Psoas muscle (tissue), 8 donors: ENCODE measurements around the gene NQO1. TPM values are rescaled to one million over a fixed set of nuclear protein-coding genes. Genes with fewer than 3 reads are reported as not detected.
"Not testable (repeated sequence)": the region's sequence is repeated elsewhere in the genome, so short reads cannot be mapped to it uniquely, and the experiment has no call there.

Source experiments
- ATAC-seq, 4 donors: fragments of 200-7000 bp; cut with Tn5 transposase; one replicate each; pipeline ENCODE4 v1.9.1; 2020; ENCODE audit warnings: moderate library complexity in 3 of 4, mild to moderate bottlenecking in 2 of 4
- DNase-seq, 2 donors: peaks; one replicate each; pipeline ENCODE4 v3.0.0-alpha.2; 2020
- H3K27ac ChIP-seq: fragments of 200-600 bp; one replicate; pipeline ENCODE4 v1.8.0; 2022
- H3K27me3 ChIP-seq, 3 donors: fragments of 200-600 bp in 1 of 3; one replicate each; pipeline versions ENCODE4 v1.6.1 to v1.8.0; 2013 to 2022; ENCODE audit warnings: low read length in 2 of 3, mild to moderate bottlenecking in 2 of 3, moderate library complexity in 1 of 3; ENCODE audit not compliant: insufficient read depth in 3 of 3
- H3K36me3 ChIP-seq, 2 donors: fragments of 200-600 bp in 1 of 2; one replicate each; pipeline versions ENCODE4 v1.6.1 to v1.8.0; 2013 to 2022; ENCODE audit warnings: low read depth in 1 of 2, mild to moderate bottlenecking in 1 of 2, moderate library complexity in 1 of 2; ENCODE audit not compliant: insufficient read depth in 1 of 2
- H3K4me1 ChIP-seq: fragments of 200-600 bp; one replicate; pipeline ENCODE4 v1.8.0; 2022
- H3K4me3 ChIP-seq: fragments of 200-600 bp; one replicate; pipeline ENCODE4 v1.8.0; 2022; ENCODE audit warnings: mild to moderate bottlenecking
- H3K9me3 ChIP-seq: fragments of 200-600 bp; one replicate; pipeline ENCODE4 v1.8.0; 2022
- WGBS, 3 donors: extraction: QIAGEN DNeasy Blood & Tissue Kit; methylation state at CpG; one replicate each; pipeline versions ENCODE4 v1.1.6 to v1.1.7; 2013; 5-methylcytosine and 5-hydroxymethylcytosine counted together
- intact Hi-C, 2 donors: fragments of 100-400 bp; cut with DNase I; formaldehyde crosslinking; loops; one replicate each; pipeline versions ENCODE4 v1.11.0 to v1.14.2; 2022
- polyA plus RNA-seq, 3 donors: library from polyadenylated mRNA; stranded (reverse); fragments of 200-250 nt; gene quantifications; one replicate each; pipeline ENCODE4 v1.2.3, GENCODE V29; 2013
- total RNA-seq, 4 donors: library from RNA; stranded (reverse); fragmentation: NEBNext Ultra II Directional in 2 of 4; extraction: Animal tissue kit (Norgen Biotek cat#: 25700) in 2 of 4; gene quantifications; one replicate each; pipeline versions ENCODE4 v1.2.1 to v1.2.4, GENCODE V29; 2021 to 2023
- TF ChIP-seq, protein P1 (sequence below): fragments of 200-600 bp; IDR thresholded peaks from one replicate; pipeline ENCODE4 v1.8.0; 2022; ENCODE audit warnings: antibody characterized with exemption
- donor health status: healthy with polysubstance abuse.
- donor health status: DM: no; HTN: no; CAD: no; lungs with moderate emphysema.
- donor health status: Bipolar disorder and iron deficiency.
- donor health status: healthy.
- donor health status: DM: yes; HTN: yes; CAD: no.
- donor health status: DM: no; HTN: no; CAD: no.
- donor health status: DM: no; HTN: no; CAD: no.
- donor health status: DM: yes; HTN: yes; CAD: no.

Gene NQO1
- total and polyA plus RNA-seq, 7 donors, result 12.1 to 186 (median 47.1) TPM

DNA sequence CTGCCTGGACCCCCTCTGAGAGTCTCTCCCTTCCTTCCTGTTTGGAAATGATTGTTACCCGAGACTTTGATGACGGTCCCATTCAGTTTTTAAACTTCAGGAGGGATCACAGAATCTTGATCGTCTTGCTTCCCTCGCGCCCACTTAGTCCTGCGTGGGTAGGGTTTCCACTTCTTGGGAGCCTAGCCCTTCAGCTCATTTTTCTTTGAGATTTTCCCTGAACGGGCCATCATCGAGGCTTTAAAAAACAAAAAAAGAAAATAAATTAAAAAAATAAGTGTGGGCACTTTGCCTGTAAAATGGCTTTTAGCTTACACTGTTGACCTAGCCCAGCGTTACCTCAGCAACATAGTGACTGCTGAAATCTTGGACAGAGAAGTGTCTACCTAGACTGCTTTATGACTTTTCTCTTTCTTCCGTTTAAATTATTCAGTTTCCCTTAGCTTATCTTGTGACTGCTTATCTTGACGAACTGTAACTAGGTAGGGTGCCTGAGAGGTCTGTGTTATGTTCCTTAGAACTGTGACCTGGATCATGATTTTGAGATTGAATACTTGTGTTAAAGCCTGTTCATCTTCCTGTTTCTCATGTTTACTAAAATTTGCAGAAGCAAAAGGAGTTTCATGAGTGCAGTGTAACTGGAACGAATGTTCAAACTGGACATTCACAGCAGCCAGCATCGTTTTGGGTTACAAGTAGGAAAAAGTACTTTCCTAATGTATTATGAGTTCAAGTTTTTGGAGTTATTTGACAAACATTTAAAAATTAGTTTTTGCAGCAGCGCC, 36.6 kb upstream of the NQO1 start:
- intact Hi-C loops, result no loop called here
- Histone ChIP-seq H3K27me3 (no peaks in the 10 kb centered on the region), H3K9me3 (no peaks in the 10 kb centered on the region), H3K4me3 (peak overlapping the region; percentile 90), H3K4me1 (peaks cover 13% of the 10 kb centered on the region), H3K36me3 (no peaks in the 10 kb centered on the region), H3K27ac (peak overlapping the region; percentile 81)
- ATAC-seq (peak; percentile 27 to 55 (median 40)), DNase-seq (no peak)
- TF ChIP-seq, protein P1, sequence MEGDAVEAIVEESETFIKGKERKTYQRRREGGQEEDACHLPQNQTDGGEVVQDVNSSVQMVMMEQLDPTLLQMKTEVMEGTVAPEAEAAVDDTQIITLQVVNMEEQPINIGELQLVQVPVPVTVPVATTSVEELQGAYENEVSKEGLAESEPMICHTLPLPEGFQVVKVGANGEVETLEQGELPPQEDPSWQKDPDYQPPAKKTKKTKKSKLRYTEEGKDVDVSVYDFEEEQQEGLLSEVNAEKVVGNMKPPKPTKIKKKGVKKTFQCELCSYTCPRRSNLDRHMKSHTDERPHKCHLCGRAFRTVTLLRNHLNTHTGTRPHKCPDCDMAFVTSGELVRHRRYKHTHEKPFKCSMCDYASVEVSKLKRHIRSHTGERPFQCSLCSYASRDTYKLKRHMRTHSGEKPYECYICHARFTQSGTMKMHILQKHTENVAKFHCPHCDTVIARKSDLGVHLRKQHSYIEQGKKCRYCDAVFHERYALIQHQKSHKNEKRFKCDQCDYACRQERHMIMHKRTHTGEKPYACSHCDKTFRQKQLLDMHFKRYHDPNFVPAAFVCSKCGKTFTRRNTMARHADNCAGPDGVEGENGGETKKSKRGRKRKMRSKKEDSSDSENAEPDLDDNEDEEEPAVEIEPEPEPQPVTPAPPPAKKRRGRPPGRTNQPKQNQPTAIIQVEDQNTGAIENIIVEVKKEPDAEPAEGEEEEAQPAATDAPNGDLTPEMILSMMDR, result no peak
- 7 to 11% (median 9%) methylated on average over 14 of the region's 14 CpGs for WGBS, 3 donors

DNA sequence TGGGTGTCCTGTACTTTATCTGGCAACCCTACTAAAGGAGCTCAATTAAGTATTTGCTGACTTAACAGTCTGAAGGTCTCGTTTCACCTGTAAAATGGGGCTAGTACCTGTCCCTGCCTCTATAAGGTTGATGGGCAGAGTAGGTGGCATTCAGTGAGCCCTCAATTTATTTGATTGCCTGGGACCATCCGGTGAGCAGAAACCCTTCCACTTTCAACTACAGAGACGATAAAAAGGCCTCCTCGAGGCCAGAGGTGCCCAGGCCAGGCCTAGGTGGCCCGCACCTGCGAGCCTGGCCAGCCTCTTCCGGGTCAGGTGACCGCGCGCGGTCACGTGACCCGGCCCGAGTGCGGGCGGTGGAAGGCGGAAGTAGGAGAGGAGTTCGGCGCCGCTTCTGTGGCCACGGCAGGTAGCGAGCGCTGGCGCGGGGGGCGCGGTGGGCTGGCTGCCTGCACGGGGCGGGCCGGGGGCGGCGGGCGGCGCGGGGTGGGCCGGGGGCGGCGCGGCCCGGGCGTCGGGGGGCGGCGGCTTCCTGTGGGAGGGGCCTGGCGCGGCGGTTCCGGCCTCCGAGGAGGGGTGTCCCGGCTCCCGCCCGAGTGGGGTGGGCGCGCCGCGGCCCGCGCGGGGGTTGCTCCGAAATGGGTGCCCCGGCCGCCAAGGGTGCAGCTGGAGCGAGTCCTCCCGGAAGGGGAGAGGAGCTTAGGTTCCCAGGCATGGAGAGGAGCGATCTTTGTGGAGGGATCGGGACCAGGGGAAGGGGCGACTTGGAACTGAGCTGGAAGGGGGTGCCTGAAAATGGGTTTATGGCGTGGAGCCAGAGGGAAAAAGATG, 35.8 kb upstream of the NQO1 start, which contains the start of gene WWP2:
Gene WWP2, plus strand, starts transcription at position 350 of the 831 bp plus-strand sequence. CDS start 24,679 bp downstream, outside the sequence.
- Histone ChIP-seq H3K27me3 (no peaks in the 10 kb centered on the region), H3K4me1 (peaks cover 13% of the 10 kb centered on the region), H3K9me3 (no peaks in the 10 kb centered on the region), H3K4me3 (peak within 1 kb of the TSS; percentile 90), H3K36me3 (no peaks in the 10 kb centered on the region), H3K27ac (peak within 1 kb of the TSS; percentile 81)
- peak; percentile 81 to 91 (median 84) for ATAC-seq
- intact Hi-C loops, result no loop called here
- peak; percentile 78 to 87 for DNase-seq
- WGBS, 3 donors, result 0 to 1% (median 1%) methylated on average over 23 to 68 of the region's 68 CpGs
- TF ChIP-seq, protein P1, result no peak

DNA sequence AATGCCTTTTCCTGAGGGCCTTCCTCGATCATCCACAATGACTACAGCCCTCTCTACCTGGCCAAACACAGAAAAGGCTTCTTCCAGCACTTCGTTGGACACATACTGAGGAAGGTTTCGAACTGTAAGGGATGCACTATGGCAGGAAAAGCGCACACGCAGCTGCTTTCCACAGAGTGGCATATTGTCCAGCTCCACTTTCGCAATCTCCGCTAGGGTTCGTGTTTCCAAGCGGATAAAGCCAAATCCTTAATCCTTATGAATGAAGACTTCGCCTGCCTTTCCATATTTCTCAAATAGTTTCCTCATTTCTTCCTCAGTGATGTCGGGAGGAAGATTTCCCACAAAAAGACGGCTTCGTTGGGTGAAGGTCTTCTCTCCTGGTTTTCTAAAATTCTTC, 31.0 kb upstream of the NQO1 start:
- H3K4me1 ChIP-seq, result peaks cover 14% of the 10 kb centered on the region
- H3K36me3 ChIP-seq, H3K4me3 ChIP-seq, DNase-seq, ATAC-seq, H3K9me3 ChIP-seq, H3K27me3 ChIP-seq, H3K27ac ChIP-seq: not testable (repeated sequence)
- intact Hi-C loops, result loop anchor here in 1 of 2 donors (10.0 kb wide), 1 partner anchor 363 kb away; no protein-coding TSS in a partner anchor
- 60 to 67% (median 63%) methylated on average over 13 of the region's 13 CpGs for WGBS, 3 donors

DNA sequence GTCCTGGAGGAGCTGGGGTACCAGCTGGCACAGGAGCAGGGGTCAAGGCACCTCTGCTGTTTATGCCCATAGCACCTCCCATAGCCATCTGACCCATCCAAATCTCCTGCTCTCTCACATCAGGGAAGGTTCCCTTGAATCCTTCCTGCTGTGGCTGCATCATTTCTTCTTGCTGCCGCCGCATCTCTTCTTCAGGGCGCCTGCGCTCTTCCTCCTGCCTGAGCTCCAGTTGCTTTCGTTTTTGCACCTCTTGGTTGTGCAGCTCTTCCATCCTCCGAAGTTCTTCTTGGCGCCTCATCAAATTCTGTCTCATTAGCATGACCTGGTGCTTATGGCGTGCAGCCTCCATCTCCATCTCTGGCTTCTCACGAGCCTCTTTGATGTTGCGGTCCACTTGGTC, 30.3 kb upstream of the NQO1 start:
- Histone ChIP-seq H3K4me3 (no peak overlapping the region), H3K27me3 (no peaks in the 10 kb centered on the region), H3K36me3 (peaks cover 0 to 11% of the 10 kb centered on the region in 2 donors), H3K27ac (no peak overlapping the region), H3K4me1 (peaks cover 11% of the 10 kb centered on the region), H3K9me3 (no peaks in the 10 kb centered on the region)
- intact Hi-C loops, result loop anchor here in 1 of 2 donors (10.0 kb wide), 1 partner anchor 362 kb away; no protein-coding TSS in a partner anchor
- TF ChIP-seq, protein P1, result no peak
- 85 to 97% (median 87%) methylated on average over 10 of the region's 10 CpGs for WGBS, 3 donors
- ATAC-seq, result no peak
- DNase-seq, result no peak
